H9 (cell line): ENCODE data around the gene NAXD. TPM values are rescaled to one million over a fixed set of nuclear protein-coding genes. Genes with fewer than 3 reads are reported as not detected.

Experiments
- DNase-seq: peaks from one replicate; pipeline ENCODE4 v3.0.0-alpha.2; 2017
- H2AFZ ChIP-seq: one replicate; pipeline ENCODE4 v1.6.1; 2013; ENCODE audit warnings: mild to moderate bottlenecking, low read length, control low read depth, moderate library complexity
- H2AK5ac ChIP-seq: 2 replicates; pipeline ENCODE4 v1.6.1; 2013; ENCODE audit warnings: low read length, control low read depth, mixed read lengths; ENCODE audit not compliant: insufficient read length
- H2BK120ac ChIP-seq: one replicate; pipeline ENCODE4 v1.6.1; 2013; ENCODE audit warnings: low read depth, mild to moderate bottlenecking, low read length, control low read depth, inconsistent platforms; ENCODE audit not compliant: poor library complexity, severe bottlenecking
- H2BK12ac ChIP-seq: 2 replicates; pipeline ENCODE4 v1.6.1; 2013; ENCODE audit warnings: low read length, control low read depth, mixed read lengths, low read depth; ENCODE audit not compliant: insufficient read length
- H2BK15ac ChIP-seq: 2 replicates; pipeline ENCODE4 v1.6.1; 2013; ENCODE audit warnings: low read depth, low read length, control low read depth
- H2BK20ac ChIP-seq: one replicate; pipeline ENCODE4 v1.6.1; 2013; ENCODE audit warnings: low read depth, mild to moderate bottlenecking, low read length, control low read depth, inconsistent platforms; ENCODE audit not compliant: poor library complexity, severe bottlenecking
- H2BK5ac ChIP-seq: 2 replicates; pipeline ENCODE4 v1.6.1; 2013; ENCODE audit warnings: low read length, control low read depth, mixed read lengths; ENCODE audit not compliant: insufficient read length
- H3K14ac ChIP-seq: 2 replicates; pipeline ENCODE4 v1.6.1; 2013; ENCODE audit warnings: low read length, control low read depth; ENCODE audit not compliant: insufficient read depth
- H3K18ac ChIP-seq: 2 replicates; pipeline ENCODE4 v1.6.1; 2013; ENCODE audit warnings: low read depth, mild to moderate bottlenecking, mixed read lengths, low read length, control low read depth; ENCODE audit not compliant: insufficient read length
- H3K23ac ChIP-seq: 2 replicates; pipeline ENCODE4 v1.6.1; 2013; ENCODE audit warnings: low read length, control low read depth, mixed read lengths, low read depth; ENCODE audit not compliant: insufficient read length
- H3K23me2 ChIP-seq: 2 replicates; pipeline ENCODE4 v1.6.1; 2013; ENCODE audit warnings: low read depth, mild to moderate bottlenecking, mixed read lengths, low read length, control low read depth; ENCODE audit not compliant: insufficient read length, poor library complexity, severe bottlenecking
- H3K27ac ChIP-seq: 2 replicates; pipeline ENCODE4 v1.5.1; 2013; ENCODE audit warnings: low read length, control low read depth, mixed read lengths, low read depth; ENCODE audit not compliant: insufficient read length
- H3K27me3 ChIP-seq: 2 replicates; pipeline ENCODE4 v1.6.1; 2013; ENCODE audit warnings: low read length, control low read depth, inconsistent platforms; ENCODE audit not compliant: insufficient read depth
- H3K4ac ChIP-seq: 2 replicates; pipeline ENCODE4 v1.6.1; 2013; ENCODE audit warnings: low read depth, mild to moderate bottlenecking, control low read depth, inconsistent platforms, low read length, moderate library complexity
- H3K4me1 ChIP-seq: 2 replicates; pipeline ENCODE4 v1.6.1; 2013; ENCODE audit warnings: low read length, control low read depth, inconsistent platforms; ENCODE audit not compliant: insufficient read depth
- H3K4me2 ChIP-seq: 2 replicates; pipeline ENCODE4 v1.6.1; 2013; ENCODE audit warnings: low read length, control low read depth, mixed read lengths; ENCODE audit not compliant: insufficient read length, insufficient read depth
- H3K56ac ChIP-seq: 2 replicates; pipeline ENCODE4 v1.6.1; 2013; ENCODE audit warnings: low read depth, mild to moderate bottlenecking, mixed read lengths, low read length, control low read depth; ENCODE audit not compliant: insufficient read length
- H3K79me1 ChIP-seq: 2 replicates; pipeline ENCODE4 v1.6.1; 2013; ENCODE audit warnings: low read depth, mild to moderate bottlenecking, moderate library complexity, low read length, control low read depth, inconsistent platforms; ENCODE audit not compliant: insufficient read depth, poor library complexity, severe bottlenecking
- H3K79me2 ChIP-seq: 2 replicates; pipeline ENCODE4 v1.6.1; 2013; ENCODE audit warnings: low read length, control low read depth, inconsistent platforms; ENCODE audit not compliant: insufficient read depth
- H3K9ac ChIP-seq: 2 replicates; pipeline ENCODE4 v1.6.1; 2013; ENCODE audit warnings: low read length, control low read depth, mixed read lengths; ENCODE audit not compliant: insufficient read length; ENCODE audit errors: extremely low read depth
- H3K9me3 ChIP-seq: one replicate; pipeline ENCODE4 v1.6.1; 2013; ENCODE audit warnings: low read depth, low read length, inconsistent platforms; ENCODE audit not compliant: control insufficient read depth
- H3T11ph ChIP-seq: one replicate; pipeline ENCODE4 v1.6.1; 2013; ENCODE audit warnings: mild to moderate bottlenecking, low read length, control low read depth, inconsistent platforms
- H4K20me1 ChIP-seq: one replicate; pipeline ENCODE4 v1.6.1; 2013; ENCODE audit not compliant: control insufficient read depth, insufficient read length, insufficient read depth
- H4K5ac ChIP-seq: 2 replicates; pipeline ENCODE4 v1.6.1; 2013; ENCODE audit warnings: low read depth, mild to moderate bottlenecking, mixed read lengths, low read length, control low read depth; ENCODE audit not compliant: insufficient read length
- H4K8ac ChIP-seq: replicated peaks from 2 replicates; pipeline ENCODE4 v1.6.1; 2013; ENCODE audit warnings: low read length, control low read depth, mixed read lengths, low read depth; ENCODE audit not compliant: insufficient read length
- H4K91ac ChIP-seq: 2 replicates; pipeline ENCODE4 v1.6.1; 2013; ENCODE audit warnings: low read depth, mild to moderate bottlenecking, moderate library complexity, mixed read lengths, low read length, control low read depth; ENCODE audit not compliant: insufficient read length
- H3K27ac Mint-ChIP-seq, 3 experiments: 2 replicates in 2 of 3; 3 replicates in 1 of 3; pipeline ENCODE4 v1.8.0; 2020 to 2021; ENCODE audit warnings: mixed read lengths in 3 of 3, mild to moderate bottlenecking in 1 of 3, moderate library complexity in 1 of 3
- H3K27me3 Mint-ChIP-seq: 2 replicates; pipeline ENCODE4 v1.8.0; 2021; ENCODE audit warnings: low read depth, mild to moderate bottlenecking, moderate library complexity, mixed read lengths
- H3K36me3 Mint-ChIP-seq, 3 experiments: 2 replicates in 2 of 3; 3 replicates in 1 of 3; pipeline ENCODE4 v1.8.0; 2020 to 2021; ENCODE audit warnings: low read depth in 3 of 3, mixed read lengths in 3 of 3; ENCODE audit not compliant: insufficient read depth in 1 of 3
- H3K4me1 Mint-ChIP-seq, 2 experiments: 2 replicates each; pipeline ENCODE4 v1.8.0; 2020; ENCODE audit warnings: mixed read lengths in 2 of 2
- H3K4me3 Mint-ChIP-seq, 2 experiments: 2 replicates in 1 of 2; 3 replicates in 1 of 2; pipeline ENCODE4 v1.8.0; 2020 to 2021; ENCODE audit warnings: mild to moderate bottlenecking in 2 of 2, mixed read lengths in 2 of 2, moderate library complexity in 1 of 2
- H3K9me3 Mint-ChIP-seq, 2 experiments: 2 replicates in 1 of 2; 3 replicates in 1 of 2; pipeline ENCODE4 v1.8.0; 2020; ENCODE audit warnings: mild to moderate bottlenecking in 2 of 2, mixed read lengths in 2 of 2, moderate library complexity in 1 of 2
- WGBS: extraction: QIAGEN DNeasy Blood & Tissue Kit; methylation state at CpG from one replicate; pipeline ENCODE4 v1.1.7; 2013; ENCODE audit warnings: missing lambda C conversion rate, low lambda C conversion rate, mixed read lengths; ENCODE audit not compliant: insufficient read length; ENCODE audit errors: extremely low coverage; 5-methylcytosine and 5-hydroxymethylcytosine counted together
- total RNA-seq: library from RNA; stranded (reverse); gene quantifications from 2 replicates; pipeline ENCODE4 v1.2.1, GENCODE V29; 2021
- TF ChIP-seq, protein P1 (sequence below): fragments of 200-600 bp; sonication (generic); conservative IDR thresholded peaks from 3 replicates; pipeline ENCODE4 v1.8.0; 2021; ENCODE audit warnings: antibody characterized with exemption, mild to moderate bottlenecking

The NAXD gene
- total RNA-seq, 1 experiment from 2014 or later = 25.5 TPM

GRCh38 chr13:110637275-110637674, 21.9 kb downstream of the NAXD start:
- no peaks in the 10 kb centered on the region for H4K20me1 ChIP-seq
- no peak overlapping the region for H4K91ac ChIP-seq
- Mint-ChIP-seq H3K36me3 (peaks cover 30 to 79% (median 73%) of the 10 kb centered on the region in 3 experiments), H3K9me3 (no peaks in the 10 kb centered on the region), H3K27me3 (no peaks in the 10 kb centered on the region), H3K4me1 (no peaks in the 10 kb centered on the region), H3K27ac (no peak overlapping the region), H3K4me3 (no peak overlapping the region)
- no peak overlapping the region for H2BK120ac ChIP-seq
- DNase-seq = no peak
- no peak overlapping the region for H3K9ac ChIP-seq
- no peak overlapping the region for H3K14ac ChIP-seq
- no peak overlapping the region for H2BK15ac ChIP-seq
- H2BK5ac ChIP-seq = no peak overlapping the region
- H3K27me3 ChIP-seq = no peaks in the 10 kb centered on the region
- no peak overlapping the region for H2AFZ ChIP-seq
- H3K23me2 ChIP-seq = no peaks in the 10 kb centered on the region
- no peaks in the 10 kb centered on the region for H3K4me1 ChIP-seq
- no peak overlapping the region for H3K4ac ChIP-seq
- TF ChIP-seq, protein P1, sequence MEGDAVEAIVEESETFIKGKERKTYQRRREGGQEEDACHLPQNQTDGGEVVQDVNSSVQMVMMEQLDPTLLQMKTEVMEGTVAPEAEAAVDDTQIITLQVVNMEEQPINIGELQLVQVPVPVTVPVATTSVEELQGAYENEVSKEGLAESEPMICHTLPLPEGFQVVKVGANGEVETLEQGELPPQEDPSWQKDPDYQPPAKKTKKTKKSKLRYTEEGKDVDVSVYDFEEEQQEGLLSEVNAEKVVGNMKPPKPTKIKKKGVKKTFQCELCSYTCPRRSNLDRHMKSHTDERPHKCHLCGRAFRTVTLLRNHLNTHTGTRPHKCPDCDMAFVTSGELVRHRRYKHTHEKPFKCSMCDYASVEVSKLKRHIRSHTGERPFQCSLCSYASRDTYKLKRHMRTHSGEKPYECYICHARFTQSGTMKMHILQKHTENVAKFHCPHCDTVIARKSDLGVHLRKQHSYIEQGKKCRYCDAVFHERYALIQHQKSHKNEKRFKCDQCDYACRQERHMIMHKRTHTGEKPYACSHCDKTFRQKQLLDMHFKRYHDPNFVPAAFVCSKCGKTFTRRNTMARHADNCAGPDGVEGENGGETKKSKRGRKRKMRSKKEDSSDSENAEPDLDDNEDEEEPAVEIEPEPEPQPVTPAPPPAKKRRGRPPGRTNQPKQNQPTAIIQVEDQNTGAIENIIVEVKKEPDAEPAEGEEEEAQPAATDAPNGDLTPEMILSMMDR = no peak
- H3K79me1 ChIP-seq = no peaks in the 10 kb centered on the region
- H2AK5ac ChIP-seq = no peak overlapping the region
- H3K9me3 ChIP-seq = no peaks in the 10 kb centered on the region
- WGBS = no CpG with 5 or more reads among the region's 6 CpGs
- no peak overlapping the region for H3K23ac ChIP-seq
- H3T11ph ChIP-seq = no peak overlapping the region
- H3K4me2 ChIP-seq = no peak overlapping the region
- no peak overlapping the region for H2BK20ac ChIP-seq
- H4K8ac ChIP-seq = no peak overlapping the region
- H3K56ac ChIP-seq = no peak overlapping the region
- no peak overlapping the region for H4K5ac ChIP-seq
- H3K18ac ChIP-seq = no peak overlapping the region
- no peaks in the 10 kb centered on the region for H3K79me2 ChIP-seq
- no peak overlapping the region for H2BK12ac ChIP-seq
- no peak overlapping the region for H3K27ac ChIP-seq
